LNCAP (cell line): ENCODE measurements around the gene ENAH.

Experiments used
- CTCF ChIP-seq: fragments of 450-650 bp; IDR thresholded peaks from 2 replicates; pipeline ENCODE4 v1.5.1; 2017; ENCODE audit warnings: mild to moderate bottlenecking

ENAH gene

GRCh38 chr1:225652729-225653462 lies at the start of gene ENAH:
ENAH (minus strand) TSS chr1:225653123; CDS start chr1:225652690, 433 bp downstream.
- no peak for TF ChIP-seq CTCF

GRCh38 chr1:225700889-225701465 lies 48.1 kb upstream of the ENAH start:
- no peak for TF ChIP-seq CTCF

GRCh38 chr1:225700164-225700821 lies 47.4 kb upstream of the ENAH start:
- no peak for TF ChIP-seq CTCF

- no peak for TF ChIP-seq CTCF
These were observed 46.4 kb upstream of the ENAH start for GRCh38 chr1:225699336-225699735.

GRCh38 chr1:225697428-225697827 lies 44.5 kb upstream of the ENAH start:
- TF ChIP-seq CTCF = no peak

- TF ChIP-seq CTCF = no peak
These were observed 42.8 kb upstream of the ENAH start for GRCh38 chr1:225695578-225696337.

GRCh38 chr1:225694151-225694603 lies 41.3 kb upstream of the ENAH start:
- no peak for TF ChIP-seq CTCF
